8988T (cell line): ENCODE results near the gene CLBA1.
"Not testable (repeated sequence)": the region's sequence is repeated elsewhere in the genome, so short reads cannot be mapped to it uniquely, and the experiment has no call there.

Experiments
- DNase-seq: peaks from one replicate; pipeline ENCODE4 v3.0.0; 2011

CLBA1 gene

DNA sequence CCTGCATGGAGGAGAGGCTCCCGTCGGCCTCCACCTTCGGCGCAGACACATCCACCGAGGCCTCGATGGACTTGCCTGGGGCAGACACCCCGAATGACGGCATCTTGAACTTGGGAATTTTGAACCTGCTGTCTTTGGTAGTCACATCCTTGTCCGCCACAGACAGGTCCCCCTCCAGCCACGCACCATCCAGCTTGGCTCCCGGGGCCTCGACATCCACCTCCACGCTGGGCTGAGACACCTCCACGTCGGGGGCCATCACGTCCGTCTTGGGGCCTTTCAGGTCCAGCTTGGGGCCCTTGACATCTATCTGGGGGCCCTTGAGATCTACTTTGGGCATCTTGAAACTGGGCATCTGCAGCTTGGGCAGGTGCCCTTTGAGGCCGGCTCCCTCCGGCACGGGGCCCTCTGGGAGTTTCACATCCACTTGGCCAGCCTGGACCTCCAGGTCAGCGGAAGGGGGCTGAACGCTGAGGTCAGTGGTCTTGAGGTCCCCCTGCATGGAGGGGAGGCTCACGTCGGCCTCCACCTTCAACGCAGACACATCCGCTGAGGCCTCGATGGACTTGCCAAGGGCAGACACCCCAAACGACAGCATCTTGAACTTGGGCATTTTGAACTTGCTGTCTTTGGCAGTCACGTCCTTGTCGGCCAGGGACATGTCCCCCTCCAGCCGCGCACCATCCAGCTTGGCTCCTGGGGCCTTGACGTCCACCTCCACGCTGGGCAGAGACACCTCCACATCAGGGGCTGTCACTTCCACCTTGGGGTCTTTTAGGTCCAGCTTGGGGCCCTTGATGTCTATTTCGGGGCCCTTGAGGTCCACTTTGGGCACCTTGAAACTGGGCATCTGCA lies 37.5 kb upstream of the CLBA1 start:
- not testable (repeated sequence) for DNase-seq

DNA sequence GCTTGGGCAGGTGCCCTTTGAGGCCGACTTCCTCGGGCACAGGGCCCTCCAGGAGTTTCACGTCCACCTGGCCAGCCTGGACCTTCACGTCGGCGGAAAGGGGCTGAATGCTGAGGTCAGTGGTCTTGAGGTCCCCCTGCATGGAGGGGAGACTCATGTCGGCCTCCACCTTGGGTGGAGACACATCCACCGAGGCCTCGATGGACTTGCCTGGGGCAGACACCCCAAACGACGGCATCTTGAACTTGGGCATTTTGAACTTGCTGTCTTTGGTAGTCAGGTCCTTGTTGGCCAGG lies 36.9 kb upstream of the CLBA1 start:
- DNase-seq, result no peak

DNA sequence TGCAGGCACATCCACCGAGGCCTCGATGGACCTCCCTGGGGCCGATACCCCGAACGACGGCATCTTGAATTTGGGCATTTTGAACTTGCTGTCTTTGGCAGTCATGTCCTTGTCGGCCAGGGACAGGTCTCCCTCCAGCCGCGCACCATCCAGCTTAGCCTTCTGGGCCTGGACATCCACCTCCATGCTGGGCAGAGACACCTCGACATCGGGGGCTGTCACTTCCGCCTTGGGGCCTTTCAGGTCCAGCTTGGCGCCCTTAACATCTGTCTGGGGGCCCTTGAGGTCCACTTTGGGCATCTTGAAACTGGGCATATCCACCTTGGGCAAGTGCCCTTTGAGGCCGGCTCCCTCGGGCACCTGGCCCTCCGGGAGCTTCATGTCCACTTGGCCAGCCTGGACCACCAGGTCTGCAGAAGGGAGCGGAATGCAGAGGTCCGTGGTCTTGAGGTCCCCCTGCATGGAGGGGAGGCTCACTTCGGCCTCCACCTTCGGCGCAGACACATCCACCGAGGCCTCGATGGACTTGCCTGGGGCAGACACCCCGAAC lies 36.1 kb upstream of the CLBA1 start:
- not testable (repeated sequence) for DNase-seq

DNA sequence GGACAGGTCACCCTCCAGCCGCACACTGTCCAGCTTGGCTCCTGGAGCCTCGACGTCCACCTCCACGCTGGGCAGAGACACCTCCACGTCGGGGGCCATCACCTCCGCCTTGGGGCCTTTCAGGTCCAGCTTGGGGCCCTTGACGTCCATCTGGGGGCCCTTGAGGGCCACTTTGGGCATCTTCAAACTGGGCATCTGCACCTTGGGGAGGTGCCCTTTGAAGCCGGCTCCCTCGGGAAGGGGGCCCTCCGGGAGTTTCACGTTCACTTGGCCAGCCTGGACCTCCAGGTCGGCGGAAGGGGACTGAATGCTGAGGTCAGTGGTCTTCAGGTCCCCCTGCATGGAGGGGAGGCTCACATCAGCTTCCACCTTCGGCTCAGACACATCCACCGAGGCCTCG lies 35.6 kb upstream of the CLBA1 start:
- DNase-seq, result no peak

DNA sequence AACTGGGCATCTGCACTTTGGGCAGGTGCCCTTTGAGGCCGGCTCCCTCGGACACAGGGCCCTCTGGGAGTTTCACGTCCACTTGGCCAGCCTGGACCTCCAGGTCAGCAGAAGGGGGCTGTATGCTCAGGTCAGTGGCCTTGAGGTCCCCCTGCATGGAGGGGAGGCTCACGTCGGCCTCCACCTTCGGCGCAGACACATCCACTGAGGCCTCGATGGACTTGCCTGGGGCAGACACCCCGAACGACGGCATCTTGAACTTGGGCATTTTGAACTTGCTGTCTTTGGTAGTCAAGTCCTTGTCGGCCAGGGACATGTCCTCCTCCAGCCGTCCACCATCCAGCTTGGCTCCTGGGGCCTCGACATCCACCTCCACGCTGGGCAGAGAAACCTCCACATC lies 34.9 kb upstream of the CLBA1 start:
- not testable (repeated sequence) for DNase-seq

DNA sequence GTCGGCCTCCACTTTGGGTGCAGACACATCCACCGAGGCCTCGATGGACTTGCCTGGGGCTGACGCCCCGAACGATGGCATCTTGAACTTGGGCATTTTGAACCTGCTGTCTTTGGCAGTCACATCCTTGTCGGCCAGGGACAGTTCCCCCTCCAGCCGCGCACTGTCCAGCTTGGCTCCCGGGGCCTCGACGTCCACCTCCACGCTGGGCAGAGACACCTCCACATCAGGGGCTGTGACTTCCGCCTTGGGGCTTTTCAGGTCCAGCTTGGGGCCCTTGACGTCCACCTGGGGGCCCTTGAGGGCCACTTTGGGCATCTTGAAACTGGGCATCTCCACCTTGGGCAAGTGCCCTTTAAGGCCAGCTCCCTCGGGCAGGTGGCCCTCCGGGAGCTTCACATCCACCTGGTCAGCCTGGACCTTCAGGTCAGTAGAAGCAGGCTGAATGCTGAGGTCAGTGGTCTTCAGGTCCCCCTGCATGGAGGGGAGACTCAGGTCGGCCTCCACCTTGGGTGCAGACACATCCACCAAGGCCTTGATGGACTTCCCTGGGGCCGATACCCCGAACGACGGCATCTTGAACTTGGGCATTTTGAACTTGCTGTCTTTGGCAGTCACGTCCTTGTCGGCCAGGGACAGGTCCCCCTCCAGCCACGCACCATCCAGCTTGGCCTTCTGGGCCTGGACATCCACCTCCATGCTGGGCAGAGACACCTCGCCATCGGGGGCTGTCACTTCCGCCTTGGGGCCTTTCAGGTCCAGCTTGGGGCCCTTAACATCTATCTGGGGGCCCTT lies 33.5 kb upstream of the CLBA1 start:
- DNase-seq, result not testable (repeated sequence)

DNA sequence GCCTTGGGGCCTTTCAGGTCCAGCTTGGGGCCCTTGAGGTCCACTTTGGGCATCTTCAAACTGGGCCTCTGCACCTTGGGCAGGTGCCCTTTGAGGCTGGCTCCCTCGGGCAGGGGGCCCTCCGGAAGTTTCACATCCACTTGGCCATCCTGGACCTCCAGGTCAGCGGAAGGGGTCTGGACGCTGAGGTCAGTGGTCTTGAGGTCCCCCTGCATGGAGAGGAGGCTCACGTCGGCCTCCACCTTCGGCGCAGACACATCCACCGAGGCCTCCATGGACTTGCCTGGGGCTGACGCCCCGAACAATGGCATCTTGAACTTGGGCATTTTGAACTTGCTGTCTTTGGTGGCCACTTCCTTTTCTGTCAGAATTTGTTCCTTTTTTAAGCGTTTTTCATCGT lies 32.5 kb upstream of the CLBA1 start:
- no peak for DNase-seq

DNA sequence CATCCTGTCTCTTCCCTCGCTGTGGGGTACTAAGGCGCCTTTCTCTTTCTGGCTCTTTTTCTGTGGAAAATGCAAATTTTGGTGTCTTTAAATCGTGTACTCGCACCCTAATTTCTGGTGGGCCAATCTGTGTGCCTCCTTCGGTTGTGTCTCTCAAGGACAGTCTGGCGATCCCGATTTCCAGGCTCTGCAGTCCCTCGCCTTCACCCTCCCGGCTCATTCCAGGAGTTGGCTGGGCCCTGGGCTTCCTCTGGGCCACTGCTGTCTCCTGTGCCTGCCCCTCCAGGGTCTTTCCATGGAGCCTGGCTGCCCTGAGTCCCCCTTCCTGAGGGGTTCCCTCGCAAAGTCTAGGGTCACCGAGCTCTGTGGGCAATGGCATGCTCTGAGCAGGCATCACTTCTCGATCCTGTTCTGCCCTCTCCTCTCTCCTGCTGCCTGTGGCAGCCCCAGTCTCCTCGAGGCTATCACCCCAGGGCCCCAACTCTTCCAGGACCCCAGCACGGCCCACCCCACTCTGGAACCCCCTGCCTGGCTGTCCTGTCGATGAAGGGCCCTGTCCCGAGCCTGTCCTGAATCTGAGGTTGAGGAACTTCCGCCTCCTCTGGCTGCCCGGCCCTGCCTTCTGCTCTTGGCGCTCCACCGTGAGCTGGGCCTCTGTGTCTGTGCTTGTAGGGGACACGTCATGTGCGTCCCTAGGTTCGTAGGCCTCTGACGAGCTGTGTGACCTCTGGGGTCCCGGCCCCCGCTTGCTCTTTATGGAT lies 31.5 kb upstream of the CLBA1 start:
- no peak for DNase-seq

DNA sequence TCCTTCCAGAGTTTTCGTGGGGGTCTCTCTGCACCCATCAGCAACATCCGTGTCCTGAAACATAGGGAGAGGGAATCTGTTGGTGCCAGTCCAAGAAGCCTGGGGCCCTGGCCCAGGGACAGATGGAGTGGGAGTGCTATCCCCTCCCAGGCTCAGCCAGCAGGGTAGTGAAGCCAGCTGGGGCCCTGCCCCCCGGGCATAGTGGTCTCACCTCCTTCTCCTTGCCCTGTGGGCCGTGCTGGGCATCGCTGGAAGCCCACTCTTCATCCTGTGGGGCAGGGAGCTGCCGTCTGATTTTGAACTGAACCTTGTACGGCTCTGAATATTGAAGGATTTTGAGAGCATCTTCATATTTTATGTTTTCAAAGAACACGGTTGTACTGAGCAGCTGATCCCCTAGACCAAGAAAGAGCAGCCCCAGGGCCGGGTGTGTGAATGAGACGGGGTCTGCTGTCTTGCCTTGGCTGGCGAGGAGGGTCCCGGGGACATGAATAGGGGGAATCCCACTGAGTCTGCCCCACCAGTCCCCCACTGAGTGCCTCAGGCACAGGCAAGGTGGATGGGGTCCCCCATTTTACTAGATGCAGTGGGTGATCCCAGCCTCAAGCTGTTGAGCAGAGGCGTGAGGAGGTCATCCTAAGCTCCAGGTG lies 30.7 kb upstream of the CLBA1 start:
- no peak for DNase-seq

DNA sequence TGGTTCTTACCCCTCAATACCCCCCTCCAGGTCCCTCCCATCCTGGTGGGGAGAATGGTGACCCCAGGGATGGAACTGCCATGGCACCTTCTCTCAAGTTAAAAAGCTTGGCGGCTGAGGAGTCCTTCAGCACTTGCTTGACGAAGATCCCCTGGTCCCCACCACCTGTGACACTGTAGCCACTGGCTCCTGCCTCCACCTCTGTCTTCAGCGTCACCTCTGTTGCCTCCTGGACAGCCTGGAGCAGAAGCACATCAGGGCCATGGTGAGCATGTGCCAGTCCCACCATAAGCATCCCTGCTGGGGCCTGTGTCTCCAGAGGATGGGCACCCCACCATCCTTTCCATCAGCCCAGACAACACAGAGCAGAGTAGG lies 30.2 kb upstream of the CLBA1 start:
- no peak for DNase-seq

DNA sequence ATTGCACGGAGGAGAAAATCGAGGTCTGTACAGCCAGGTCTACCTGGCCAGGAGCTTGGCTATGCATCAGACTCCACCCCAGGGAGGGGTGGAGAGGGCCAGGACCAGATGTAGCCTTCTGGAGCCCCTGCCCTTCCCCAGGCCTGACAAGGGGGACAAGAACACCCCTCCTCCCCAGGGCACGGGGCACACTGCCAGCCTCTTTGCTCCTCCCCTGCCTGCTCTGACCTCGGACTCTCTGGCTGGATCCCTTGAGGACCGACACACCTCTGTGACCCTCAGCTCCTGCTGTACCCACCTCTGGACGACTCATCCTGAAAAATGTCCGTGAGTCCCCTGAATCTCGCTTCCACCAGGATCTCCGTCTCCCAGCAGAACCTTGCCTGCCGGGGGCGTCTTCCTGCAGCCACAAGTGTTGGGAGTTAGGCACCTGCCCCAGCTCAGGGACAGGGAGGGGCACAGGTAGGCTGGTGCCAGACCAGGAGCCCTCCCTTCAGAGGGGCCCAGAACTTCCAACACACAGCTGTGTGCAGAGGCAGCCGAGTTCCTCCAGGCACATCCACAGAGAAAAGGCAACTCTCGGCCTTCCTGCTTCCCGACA lies 29.2 kb upstream of the CLBA1 start:
- no peak for DNase-seq

DNA sequence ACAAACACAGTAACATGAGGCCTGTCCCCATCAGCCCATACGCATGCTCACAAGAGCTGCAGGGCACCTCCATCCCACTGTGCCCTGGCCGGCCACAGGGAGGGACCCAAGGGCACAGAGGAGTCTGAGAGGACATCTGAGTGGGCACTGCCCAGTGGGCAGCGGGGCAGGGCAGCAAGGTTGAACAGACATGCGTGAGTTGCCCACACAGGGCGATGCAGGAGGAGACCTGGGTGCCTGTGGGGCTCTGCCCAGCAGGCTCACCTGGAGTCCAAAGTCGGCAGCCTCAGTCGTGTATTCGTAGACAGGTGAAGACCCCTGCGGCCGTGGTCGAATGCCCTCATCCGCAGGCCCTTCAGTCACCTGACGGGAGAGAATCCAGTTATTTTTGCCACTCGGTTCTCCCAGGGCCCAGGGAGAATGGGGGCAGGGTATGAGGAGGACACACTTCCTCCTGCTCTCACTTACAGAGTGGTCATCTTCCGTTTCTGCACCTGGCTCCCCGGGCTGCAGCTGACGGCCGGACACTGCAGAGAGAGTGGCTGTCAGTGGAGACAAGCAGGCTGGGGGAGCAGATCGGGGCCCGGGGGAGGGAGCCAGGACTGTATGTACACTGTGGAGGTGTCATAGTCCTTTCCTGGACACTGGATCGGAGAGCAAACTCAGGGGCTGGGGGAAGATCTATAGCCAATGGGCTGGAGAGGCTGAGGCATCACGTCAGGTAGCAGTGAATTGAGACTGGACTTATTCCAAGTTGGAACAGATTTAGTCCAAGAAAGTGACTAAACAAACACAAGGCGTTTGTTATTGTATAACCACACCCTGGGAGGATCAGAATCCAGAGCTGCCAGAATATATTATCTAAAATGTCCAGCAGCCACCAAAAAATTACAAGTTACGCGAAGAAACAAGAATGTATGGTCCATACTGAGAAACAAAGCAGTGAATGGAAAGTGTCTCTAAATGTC lies 28.2 kb upstream of the CLBA1 start:
- DNase-seq, result no peak

DNA sequence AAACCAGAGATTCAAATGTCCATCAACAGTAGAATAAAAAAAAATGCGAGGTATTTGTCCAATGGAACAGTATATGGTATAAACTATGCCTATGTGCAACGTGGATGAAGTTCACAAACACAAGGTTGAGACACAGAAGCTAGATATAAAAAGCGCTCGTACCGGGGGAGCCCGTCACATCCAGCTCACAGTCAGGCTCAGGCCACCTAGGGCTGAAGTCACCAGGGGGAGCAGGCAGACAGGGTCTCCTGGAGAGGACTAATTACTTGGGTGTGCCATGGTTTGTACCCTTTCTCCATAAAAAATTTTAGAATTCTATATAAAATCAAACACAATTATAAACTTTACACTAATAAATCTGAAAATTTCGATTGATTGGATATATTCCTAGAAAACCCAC lies 21.0 kb upstream of the CLBA1 start:
- no peak for DNase-seq

DNA sequence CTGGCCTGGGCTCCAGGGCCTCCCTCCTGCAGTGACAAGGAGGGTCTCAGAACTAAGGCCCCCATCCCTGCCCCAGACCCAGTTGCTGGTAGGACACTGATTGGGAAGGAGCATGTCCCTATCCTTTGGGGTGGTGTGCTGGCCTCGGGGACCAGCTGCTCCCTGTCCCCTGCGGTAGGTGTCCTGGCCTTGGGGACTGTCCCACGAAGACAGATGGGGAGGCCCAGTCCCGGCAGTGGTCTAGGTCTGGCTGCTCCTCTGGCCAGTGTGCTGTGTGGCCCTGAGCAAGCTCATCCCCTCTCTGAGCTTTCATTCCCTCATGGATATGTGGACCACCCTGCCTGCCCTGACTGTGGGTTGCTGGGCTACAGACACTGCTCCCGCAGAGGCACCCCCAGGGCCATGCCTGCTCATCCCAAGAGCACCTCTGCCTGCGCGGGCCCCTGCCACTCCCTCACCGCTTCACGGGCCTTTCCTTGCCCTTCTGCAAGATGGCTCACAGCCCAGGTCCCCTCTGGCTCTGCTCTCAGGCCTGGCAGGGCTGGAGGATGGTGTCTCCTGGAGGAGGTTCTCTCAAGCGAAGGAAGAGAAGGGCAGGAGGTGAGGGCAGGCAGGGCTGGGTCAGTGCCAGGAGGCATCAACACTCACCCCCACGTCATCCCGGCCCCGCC lies 19.9 kb upstream of the CLBA1 start:
- no peak for DNase-seq

DNA sequence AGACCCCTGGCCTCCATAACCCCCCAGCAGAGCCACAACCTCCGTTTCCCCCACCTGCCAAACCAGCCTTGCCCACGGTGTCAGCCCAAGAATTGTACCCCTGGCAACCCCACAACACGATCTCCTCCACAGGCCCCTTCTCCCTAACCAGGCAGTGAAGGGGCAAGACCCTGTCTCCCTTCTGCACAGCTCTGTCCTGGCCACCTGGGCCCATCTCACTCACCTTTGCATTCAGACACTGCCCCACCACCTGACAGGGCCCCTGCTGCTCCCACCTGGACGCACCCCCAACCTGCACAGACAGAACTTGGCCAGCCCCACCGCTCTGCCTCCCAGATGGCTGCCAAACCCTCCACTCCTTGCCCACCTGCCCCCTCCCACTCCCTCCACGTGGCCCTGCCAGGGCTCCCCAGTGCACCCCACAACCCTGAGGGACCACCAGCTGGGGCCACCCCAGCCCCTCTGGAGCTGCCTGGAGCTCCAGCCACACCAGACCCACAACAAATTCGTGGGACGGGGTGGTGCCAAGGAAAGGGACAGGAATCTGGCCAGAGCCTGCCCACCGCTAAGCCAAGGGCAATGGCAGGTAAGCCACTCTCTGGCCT lies 19.2 kb upstream of the CLBA1 start:
- no peak for DNase-seq

DNA sequence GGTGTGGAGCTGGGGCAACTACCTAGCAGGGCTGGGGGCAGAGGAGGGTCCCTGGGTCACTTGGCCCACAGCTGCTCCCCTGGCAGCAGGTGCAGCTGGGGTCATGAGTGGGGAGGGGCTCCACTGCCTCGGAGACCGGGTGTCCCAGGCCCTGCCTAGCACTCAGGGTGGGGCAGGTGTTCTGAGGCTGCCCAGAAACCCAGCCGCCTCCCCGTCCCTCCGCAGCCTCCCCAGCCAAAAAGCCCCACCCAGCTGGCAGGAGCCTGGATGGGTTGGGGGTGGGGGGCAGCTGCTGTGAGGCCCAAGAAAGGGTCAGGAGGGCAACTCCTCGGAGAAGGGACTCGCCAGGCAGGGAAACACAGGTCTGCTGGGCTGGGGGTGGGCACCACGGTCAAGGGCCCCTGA lies 18.6 kb upstream of the CLBA1 start:
- DNase-seq, result no peak

DNA sequence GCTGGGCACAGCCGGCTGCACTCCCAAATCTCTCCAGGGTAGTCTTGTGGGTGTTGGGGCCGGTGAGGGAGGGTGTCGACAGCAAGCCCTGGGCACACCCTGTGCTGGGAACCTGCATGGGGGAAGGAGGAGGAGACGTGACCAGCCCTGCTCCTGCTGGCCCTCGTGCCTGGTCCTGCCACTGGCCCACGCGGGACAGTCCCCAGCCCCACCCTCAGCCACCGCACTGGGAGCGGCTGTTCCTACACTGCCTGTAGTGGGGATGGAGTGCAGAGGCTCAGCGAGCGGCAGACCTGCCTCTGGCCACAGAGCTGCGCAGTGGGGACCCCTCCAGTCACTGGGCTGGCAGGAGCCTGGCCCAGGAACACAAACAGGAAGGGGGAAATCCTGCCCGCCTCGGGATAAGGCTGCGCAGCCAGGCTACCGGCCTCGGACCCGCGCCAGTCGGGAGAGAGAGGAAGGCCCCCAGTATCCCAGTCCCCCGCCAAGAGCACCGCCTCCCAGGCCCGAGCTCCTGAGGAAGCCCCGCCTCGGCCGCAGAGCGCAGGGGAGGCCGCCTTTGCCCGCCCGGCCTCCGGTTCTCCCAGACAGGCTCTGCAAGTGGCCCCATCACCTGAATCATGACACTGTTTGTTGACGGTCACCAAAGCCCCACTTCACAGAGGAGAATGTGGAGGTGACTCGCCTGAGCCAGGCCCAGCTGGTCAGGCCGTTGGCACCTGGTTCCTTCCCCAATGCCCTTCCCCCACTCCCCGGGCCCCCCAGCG lies 18.0 kb upstream of the CLBA1 start:
- DNase-seq, result no peak

DNA sequence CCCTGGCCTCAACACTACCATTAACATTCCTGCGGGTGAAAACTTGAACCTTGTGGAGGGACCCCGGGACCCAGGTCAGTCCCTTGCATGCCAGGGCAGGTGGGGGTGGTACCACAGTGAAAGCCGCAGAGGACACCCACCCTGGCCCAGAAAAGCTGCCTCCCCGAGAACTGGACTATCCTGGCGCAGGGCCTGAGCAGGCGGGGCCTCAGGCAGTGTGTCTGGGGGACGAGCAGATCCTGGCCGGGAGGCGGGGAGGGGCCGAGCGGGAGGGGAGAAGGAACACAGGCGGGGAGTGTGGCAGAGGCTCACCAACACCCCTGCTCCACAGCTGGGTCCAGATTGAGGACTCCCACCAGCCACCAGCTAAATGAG lies 17.4 kb upstream of the CLBA1 start:
- no peak for DNase-seq
